Cardiac muscle cell (in vitro differentiated cells and primary cell): Measurements from ENCODE around the gene BIK. TPM values are rescaled to one million over a fixed set of nuclear protein-coding genes. Genes with fewer than 3 reads are reported as not detected.

Experiments
- DNase-seq, 2 donors: peaks; one replicate each; pipeline versions ENCODE4 v3.0.0 to v3.0.0-alpha.2; 2010 to 2017; ENCODE audit warnings: low read depth in 1 of 2, low spot score in 1 of 2
- H3K27ac ChIP-seq: fragments of 200-600 bp; sonication (generic); 2 replicates; pipeline ENCODE4 v1.5.1; 2016
- H3K27me3 ChIP-seq: fragments of 200-600 bp; sonication (generic); 2 replicates; pipeline ENCODE4 v1.6.0; 2016; ENCODE audit warnings: control low read depth
- H3K36me3 ChIP-seq: fragments of 200-600 bp; sonication (generic); 2 replicates; pipeline ENCODE4 v1.5.1; 2016; ENCODE audit warnings: control low read depth
- H3K4me1 ChIP-seq: fragments of 200-600 bp; sonication (generic); 2 replicates; pipeline ENCODE4 v1.8.1; 2017; ENCODE audit warnings: low read depth, mild to moderate bottlenecking, mixed run types
- H3K4me3 ChIP-seq: fragments of 200-600 bp; sonication (generic); 2 replicates; pipeline ENCODE4 v1.5.1; 2016; ENCODE audit warnings: mild to moderate bottlenecking
- H3K9me3 ChIP-seq: fragments of 200-600 bp; sonication (generic); 2 replicates; pipeline ENCODE4 v1.5.1; 2017; ENCODE audit warnings: low read depth, mild to moderate bottlenecking, control low read depth
- CTCF ChIP-seq: IDR thresholded peaks from 2 replicates; pipeline ENCODE4 v1.5.1; 2012; ENCODE audit warnings: low read depth, mild to moderate bottlenecking, low read length
- polyA plus RNA-seq: library from polyadenylated mRNA; unstranded; fragments of >200 nt; fragmentation: Nextera tagmentation; extraction: Ambion mirVana; gene quantifications from 2 replicates; pipeline ENCODE4 v1.2.1, GENCODE V29; 2016
- total RNA-seq: library from RNA; depleted of rRNA; stranded (reverse); fragments of >200 nt; gene quantifications from 2 replicates; pipeline ENCODE4 v1.2.3, GENCODE V29; 2016

BIK gene
- total and polyA plus RNA-seq, 2 experiments from 2014 or later = 34.6 to 41.7 TPM

- Histone ChIP-seq H3K27ac (no peak overlapping the region), H3K36me3 (peaks cover 11% of the 10 kb centered on the region), H3K27me3 (no peaks in the 10 kb centered on the region), H3K4me3 (no peak overlapping the region), H3K9me3 (no peaks in the 10 kb centered on the region), H3K4me1 (no peaks in the 10 kb centered on the region)
- DNase-seq = no peak
- no peak for TF ChIP-seq CTCF
These were observed 60.5 kb downstream of the BIK start for GRCh38 chr22:43171019-43171491.

GRCh38 chr22:43171607-43172006 lies 61.1 kb downstream of the BIK start:
- DNase-seq = no peak
- H3K27ac ChIP-seq = no peak overlapping the region
- peaks cover 11% of the 10 kb centered on the region for H3K36me3 ChIP-seq
- no peaks in the 10 kb centered on the region for H3K9me3 ChIP-seq
- H3K4me1 ChIP-seq = no peaks in the 10 kb centered on the region
- H3K27me3 ChIP-seq = no peaks in the 10 kb centered on the region
- no peak for TF ChIP-seq CTCF
- H3K4me3 ChIP-seq = no peak overlapping the region

GRCh38 chr22:43172191-43172590 lies 61.6 kb downstream of the BIK start:
- Histone ChIP-seq H3K27ac (no peak overlapping the region), H3K27me3 (no peaks in the 10 kb centered on the region), H3K4me1 (no peaks in the 10 kb centered on the region), H3K4me3 (no peak overlapping the region), H3K9me3 (no peaks in the 10 kb centered on the region), H3K36me3 (peaks cover 11% of the 10 kb centered on the region)
- no peak for DNase-seq
- TF ChIP-seq CTCF = no peak

- Histone ChIP-seq H3K9me3 (no peaks in the 10 kb centered on the region), H3K4me3 (no peak overlapping the region), H3K4me1 (no peaks in the 10 kb centered on the region), H3K36me3 (peaks cover 8% of the 10 kb centered on the region), H3K27ac (no peak overlapping the region), H3K27me3 (no peaks in the 10 kb centered on the region)
- DNase-seq = no peak
- TF ChIP-seq CTCF = no peak
These were observed 63.0 kb downstream of the BIK start for GRCh38 chr22:43173566-43173965.

- no peaks in the 10 kb centered on the region for H3K9me3 ChIP-seq
- no peaks in the 10 kb centered on the region for H3K4me1 ChIP-seq
- no peaks in the 10 kb centered on the region for H3K27me3 ChIP-seq
- H3K36me3 ChIP-seq = peaks cover 8% of the 10 kb centered on the region
- DNase-seq = no peak
- no peak for TF ChIP-seq CTCF
- no peak overlapping the region for H3K27ac ChIP-seq
- no peak overlapping the region for H3K4me3 ChIP-seq
These were observed 63.6 kb downstream of the BIK start for GRCh38 chr22:43173976-43174720.
